ENCODE results near the gene FAH.

FAH gene

DNA sequence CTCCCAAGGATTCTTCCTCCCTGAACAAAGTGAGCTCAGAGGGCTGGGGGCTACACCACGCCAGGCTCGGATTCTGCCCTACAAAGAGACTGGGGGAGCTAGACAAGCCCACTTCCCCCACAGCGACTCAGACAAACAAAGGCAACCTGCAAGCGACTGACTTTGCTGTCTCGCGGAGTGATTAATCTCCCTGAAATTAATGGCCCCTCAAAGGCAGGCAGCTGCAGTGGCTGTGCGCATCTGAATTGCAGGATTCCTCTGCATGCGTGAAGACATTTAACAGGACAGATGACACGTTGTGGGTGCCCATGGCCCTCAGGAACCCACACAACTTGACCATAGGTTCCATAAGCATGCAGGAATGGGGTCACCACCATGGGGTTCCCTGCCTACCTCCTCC lies 80.8 kb downstream of the FAH start:
- H3K27me3 ChIP-seq (ENCODE audit: control insufficient read depth in 1 of 2, insufficient read depth in 2 of 2, low read length in 2 of 2), result peaks cover 0 to 23% of the 10 kb centered on the region in 2 donors
- no peak overlapping the region for H3K4me3 ChIP-seq (ENCODE audit: low read length in 2 of 2)

DNA sequence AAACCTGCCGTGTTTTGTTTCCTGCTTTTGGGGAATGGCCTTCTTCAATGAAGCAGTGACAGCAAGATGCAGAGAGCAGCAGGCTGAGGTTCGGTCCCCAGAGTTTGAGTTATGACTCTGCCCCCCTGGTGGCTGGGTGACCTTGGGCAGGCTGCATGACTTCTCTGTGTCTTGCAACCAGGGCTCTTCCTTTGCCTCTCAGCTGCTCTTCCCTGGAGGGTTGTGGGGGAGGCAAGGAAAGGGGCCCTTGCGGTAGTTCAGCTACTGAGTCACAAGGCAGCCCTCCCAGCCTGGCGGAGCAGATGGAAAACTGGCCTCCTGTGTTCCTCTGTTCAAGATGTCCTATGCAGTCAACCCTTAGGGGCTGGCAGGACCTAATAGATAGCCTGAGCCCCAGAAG lies 82.1 kb downstream of the FAH start:
- H3K9me3 ChIP-seq (ENCODE audit: control insufficient read depth in 2 of 2, low read length in 2 of 2), result no peaks in the 10 kb centered on the region
- no peaks in the 10 kb centered on the region for H3K4me1 ChIP-seq (ENCODE audit: control insufficient read depth, insufficient read depth, low read length)
- H3K27ac ChIP-seq (ENCODE audit: low read length), result no peak overlapping the region
- no peak overlapping the region for H3K4me3 ChIP-seq (ENCODE audit: low read length in 2 of 2)
- H3K27me3 ChIP-seq (ENCODE audit: control insufficient read depth in 1 of 2, insufficient read depth in 2 of 2, low read length in 2 of 2), result peaks cover 0 to 25% of the 10 kb centered on the region in 2 donors
- no peaks in the 10 kb centered on the region for H3K36me3 ChIP-seq (ENCODE audit: control insufficient read depth in 2 of 2, insufficient read depth in 2 of 2, low read length in 2 of 2)
- no peak overlapping the region for H3K9ac ChIP-seq (ENCODE audit: low read length in 2 of 2)

More for the DNA sequence above, 80.8 kb downstream of the FAH start:
- H3K36me3 ChIP-seq (ENCODE audit: control insufficient read depth in 2 of 2, insufficient read depth in 2 of 2, low read length in 2 of 2), result no peaks in the 10 kb centered on the region
- H3K4me1 ChIP-seq (ENCODE audit: control insufficient read depth, insufficient read depth, low read length), result no peaks in the 10 kb centered on the region
- no peak overlapping the region for H3K27ac ChIP-seq (ENCODE audit: low read length)
- H3K9me3 ChIP-seq (ENCODE audit: control insufficient read depth in 2 of 2, low read length in 2 of 2), result no peaks in the 10 kb centered on the region
- H3K9ac ChIP-seq (ENCODE audit: low read length in 2 of 2), result no peak overlapping the region

Data from stomach smooth muscle (tissue), 2 donors.